ENCODE results near the gene C6orf89. TPM values are rescaled to one million over a fixed set of nuclear protein-coding genes. Genes with fewer than 3 reads are reported as not detected.

Gene C6orf89
- total and polyA plus RNA-seq, 2 of the 13 experiments (the other 11 are each of a cell fraction or from before 2014, with no cell fraction given), result 22.1 to 32.2 TPM

DNA sequence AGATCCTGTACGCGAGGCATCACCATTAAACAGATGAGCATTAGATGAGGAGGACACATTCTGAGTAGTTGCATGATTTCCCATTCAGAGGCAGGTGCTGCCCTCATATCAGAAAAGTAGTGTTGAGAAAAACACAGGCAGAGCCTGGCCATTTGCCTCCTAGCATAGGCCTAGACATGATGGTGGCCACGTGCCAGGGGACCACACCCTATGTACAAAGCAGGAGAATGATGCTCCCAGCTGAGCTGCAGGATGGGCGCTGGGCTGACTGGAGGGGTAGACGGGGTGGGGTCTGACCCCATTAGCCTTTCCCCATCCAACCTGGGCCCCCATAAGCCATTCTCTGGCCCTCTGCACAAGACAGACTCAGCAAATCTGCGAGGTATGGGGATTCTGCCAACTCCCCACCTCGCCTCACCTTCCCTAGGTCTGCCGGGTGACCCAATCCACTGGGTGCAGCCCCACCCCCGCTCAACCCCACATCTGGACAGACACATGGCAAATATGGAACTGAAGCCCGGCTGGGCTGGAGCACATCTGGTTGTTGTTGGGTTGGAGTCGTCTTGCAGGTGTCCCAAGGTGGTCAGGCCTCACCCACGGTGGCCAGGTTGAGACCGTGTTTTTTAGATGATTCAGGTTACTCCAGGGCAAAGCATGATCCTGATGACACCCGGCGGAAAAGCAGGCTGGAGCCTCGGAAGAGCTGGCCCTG lies 82.7 kb downstream of the C6orf89 start:
- DNase-seq (ENCODE audit: low spot score) (no peak), FAIRE-seq (no peak), ATAC-seq (no peak)
- intact Hi-C loops (cut with micrococcal nuclease; ENCODE audit: unreplicated experiment), result no loop called here
- Histone ChIP-seq H3K79me2 (ENCODE audit: insufficient read depth, low read length) (no peaks in the 10 kb centered on the region), H3K9me3 (ENCODE audit: low read length) (no peaks in the 10 kb centered on the region), H2AFZ (ENCODE audit: low read length) (no peak overlapping the region), H3K9ac (ENCODE audit: insufficient read depth, low read depth, low read length) (no peak overlapping the region), H3K4me2 (ENCODE audit: low read depth, low read length) (no peak overlapping the region), H3K4me1 (ENCODE audit: insufficient read depth, low read length) (no peaks in the 10 kb centered on the region), H3K27me3 (ENCODE audit: control insufficient read depth in 1 of 2, insufficient read depth in 2 of 2, low read length in 2 of 2) (0 out of 5 replicates have a peak, but pooled peaks cover 0 to 2% of the 10 kb centered on the region in 2 experiments), H3K27ac (ENCODE audit: extremely low read length, insufficient read depth, low read length) (no peak overlapping the region), H3K4me3 (replicated peaks in 1 of 3; ENCODE audit: insufficient read depth in 1 of 3, low read depth in 2 of 3, low read length in 3 of 3) (no peak overlapping the region), H3K36me3 (replicated peaks in 1 of 2; ENCODE audit: control insufficient read depth in 1 of 2, insufficient read depth in 2 of 2, low read length in 2 of 2) (peaks cover 50 to 62% of the 10 kb centered on the region in 2 experiments), H4K20me1 (ENCODE audit: insufficient read depth, low read length) (no peaks in the 10 kb centered on the region)
- TF ChIP-seq ZFP90 (CRISPR knock-in tag; IDR thresholded peaks at IDR 0.05; ENCODE audit: borderline replicate concordance), result no peak
- no peak for TF ChIP-seq ZNF780A (CRISPR knock-in tag; IDR thresholded peaks at IDR 0.05)
- TF ChIP-seq ZBTB20 (CRISPR knock-in tag; IDR thresholded peaks at IDR 0.05; ENCODE audit: borderline replicate concordance, low read depth), result no peak
- TF ChIP-seq, protein P1, sequence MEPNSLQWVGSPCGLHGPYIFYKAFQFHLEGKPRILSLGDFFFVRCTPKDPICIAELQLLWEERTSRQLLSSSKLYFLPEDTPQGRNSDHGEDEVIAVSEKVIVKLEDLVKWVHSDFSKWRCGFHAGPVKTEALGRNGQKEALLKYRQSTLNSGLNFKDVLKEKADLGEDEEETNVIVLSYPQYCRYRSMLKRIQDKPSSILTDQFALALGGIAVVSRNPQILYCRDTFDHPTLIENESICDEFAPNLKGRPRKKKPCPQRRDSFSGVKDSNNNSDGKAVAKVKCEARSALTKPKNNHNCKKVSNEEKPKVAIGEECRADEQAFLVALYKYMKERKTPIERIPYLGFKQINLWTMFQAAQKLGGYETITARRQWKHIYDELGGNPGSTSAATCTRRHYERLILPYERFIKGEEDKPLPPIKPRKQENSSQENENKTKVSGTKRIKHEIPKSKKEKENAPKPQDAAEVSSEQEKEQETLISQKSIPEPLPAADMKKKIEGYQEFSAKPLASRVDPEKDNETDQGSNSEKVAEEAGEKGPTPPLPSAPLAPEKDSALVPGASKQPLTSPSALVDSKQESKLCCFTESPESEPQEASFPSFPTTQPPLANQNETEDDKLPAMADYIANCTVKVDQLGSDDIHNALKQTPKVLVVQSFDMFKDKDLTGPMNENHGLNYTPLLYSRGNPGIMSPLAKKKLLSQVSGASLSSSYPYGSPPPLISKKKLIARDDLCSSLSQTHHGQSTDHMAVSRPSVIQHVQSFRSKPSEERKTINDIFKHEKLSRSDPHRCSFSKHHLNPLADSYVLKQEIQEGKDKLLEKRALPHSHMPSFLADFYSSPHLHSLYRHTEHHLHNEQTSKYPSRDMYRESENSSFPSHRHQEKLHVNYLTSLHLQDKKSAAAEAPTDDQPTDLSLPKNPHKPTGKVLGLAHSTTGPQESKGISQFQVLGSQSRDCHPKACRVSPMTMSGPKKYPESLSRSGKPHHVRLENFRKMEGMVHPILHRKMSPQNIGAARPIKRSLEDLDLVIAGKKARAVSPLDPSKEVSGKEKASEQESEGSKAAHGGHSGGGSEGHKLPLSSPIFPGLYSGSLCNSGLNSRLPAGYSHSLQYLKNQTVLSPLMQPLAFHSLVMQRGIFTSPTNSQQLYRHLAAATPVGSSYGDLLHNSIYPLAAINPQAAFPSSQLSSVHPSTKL (CRISPR knock-in tag; IDR thresholded peaks at IDR 0.05), result no peak
- TF ChIP-seq, protein P2, sequence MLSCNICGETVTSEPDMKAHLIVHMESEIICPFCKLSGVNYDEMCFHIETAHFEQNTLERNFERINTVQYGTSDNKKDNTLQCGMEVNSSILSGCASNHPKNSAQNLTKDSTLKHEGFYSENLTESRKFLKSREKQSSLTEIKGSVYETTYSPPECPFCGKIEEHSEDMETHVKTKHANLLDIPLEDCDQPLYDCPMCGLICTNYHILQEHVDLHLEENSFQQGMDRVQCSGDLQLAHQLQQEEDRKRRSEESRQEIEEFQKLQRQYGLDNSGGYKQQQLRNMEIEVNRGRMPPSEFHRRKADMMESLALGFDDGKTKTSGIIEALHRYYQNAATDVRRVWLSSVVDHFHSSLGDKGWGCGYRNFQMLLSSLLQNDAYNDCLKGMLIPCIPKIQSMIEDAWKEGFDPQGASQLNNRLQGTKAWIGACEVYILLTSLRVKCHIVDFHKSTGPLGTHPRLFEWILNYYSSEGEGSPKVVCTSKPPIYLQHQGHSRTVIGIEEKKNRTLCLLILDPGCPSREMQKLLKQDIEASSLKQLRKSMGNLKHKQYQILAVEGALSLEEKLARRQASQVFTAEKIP (CRISPR knock-in tag; IDR thresholded peaks at IDR 0.05; ENCODE audit: borderline replicate concordance), result no peak
- TF ChIP-seq MED8 (CRISPR knock-in tag; IDR thresholded peaks at IDR 0.05; ENCODE audit: insufficient replicate concordance), result no peak
- no peak for TF ChIP-seq MTF2 (CRISPR knock-in tag; IDR thresholded peaks at IDR 0.05; ENCODE audit: borderline replicate concordance)
- no peak for TF ChIP-seq SRF (IDR thresholded peaks at IDR 0.05; ENCODE audit: low read depth, low read length)
- no peak for TF ChIP-seq RARA (CRISPR knock-in tag; IDR thresholded peaks at IDR 0.05)
- TF ChIP-seq NR1H2 (CRISPR knock-in tag; IDR thresholded peaks at IDR 0.05; ENCODE audit: borderline replicate concordance, low read depth), result no peak
- TF ChIP-seq ZNF850 (CRISPR knock-in tag; conservative IDR thresholded peaks at IDR 0.05), result no peak
- no peak for TF ChIP-seq JARID2 (CRISPR knock-in tag; IDR thresholded peaks at IDR 0.05; ENCODE audit: insufficient replicate concordance)
- TF ChIP-seq HCFC1 (IDR thresholded peaks at IDR 0.05; ENCODE audit: low read depth, low read length), result no peak
- TF ChIP-seq TARDBP (CRISPR knock-in tag; IDR thresholded peaks at IDR 0.05), result no peak
- no peak for TF ChIP-seq HDAC2 (CRISPR knock-in tag; IDR thresholded peaks at IDR 0.05)
- no peak for TF ChIP-seq ZIK1 (CRISPR knock-in tag; IDR thresholded peaks at IDR 0.05; ENCODE audit: borderline replicate concordance, low read depth)
- no peak for TF ChIP-seq AGO1 (IDR thresholded peaks at IDR 0.05; ENCODE audit: low read depth, low read length, poor library complexity, severe bottlenecking)
- no peak for TF ChIP-seq ZNF782 (CRISPR knock-in tag; IDR thresholded peaks at IDR 0.05; ENCODE audit: borderline replicate concordance)
- CTCF ChIA-PET (ENCODE audit: low intra/inter-chr PET ratio, low total read pairs), result no interaction called here
- in situ Hi-C loops (cut with HindIII; ENCODE audit: extremely low pct_ligation_motif_present, low pct_unique_long_range_greater_than_20kb), result no loop called here
- 95% methylated on average over 15 of the region's 16 CpGs for whole genome bisulfite sequencing (ENCODE audit: low lambda C conversion rate)
- BruUV-seq (replicated peaks), result TSS peak; percentile 72
- POLR2A ChIA-PET, result interaction anchor here (1.4 kb wide), 1 partner anchor 18 kb away, joined by 3 read pairs; the partner anchor contains the start of gene MTCH1

All from HepG2 (cell line).